CD4-positive, alpha-beta T cell treated with Interleukin-15 for 1 hour (primary cell): ENCODE results near the gene TARDBP.
"Not testable (repeated sequence)": the region's sequence is repeated elsewhere in the genome, so short reads cannot be mapped to it uniquely, and the experiment has no call there.

Experiments used
- DNase-seq: peaks from one replicate; pipeline ENCODE4 v3.0.0-alpha.2; 2020

The TARDBP gene

GRCh38 chr1:11012260-11013159 is at the start of gene TARDBP:
TSS of gene TARDBP (plus strand) at chr1:11012654. CDS start at chr1:11013728, 1,074 bp downstream.
- peak; percentile 88 for DNase-seq

GRCh38 chr1:10965546-10966226 is 46.8 kb upstream of the TARDBP start:
- peak; percentile 70 for DNase-seq

- DNase-seq = no peak
Measured at GRCh38 chr1:10967090-10967489, 45.4 kb upstream of the TARDBP start.

GRCh38 chr1:10968411-10968826 is 44.0 kb upstream of the TARDBP start:
- DNase-seq = no peak

GRCh38 chr1:10969267-10969970 is 43.0 kb upstream of the TARDBP start:
- DNase-seq = no peak

GRCh38 chr1:10969971-10970332 is 42.5 kb upstream of the TARDBP start:
- DNase-seq = no peak

GRCh38 chr1:10973552-10973951 is 38.9 kb upstream of the TARDBP start:
- no peak for DNase-seq

GRCh38 chr1:10973956-10974881 is 38.2 kb upstream of the TARDBP start:
- no peak for DNase-seq

- DNase-seq = no peak
Measured at GRCh38 chr1:10975567-10976326, 36.7 kb upstream of the TARDBP start.

- no peak for DNase-seq
Measured at GRCh38 chr1:10978719-10979118, 33.7 kb upstream of the TARDBP start.

- DNase-seq = no peak
Measured at GRCh38 chr1:10979483-10979920, 33.0 kb upstream of the TARDBP start.

GRCh38 chr1:10980094-10980577 is 32.3 kb upstream of the TARDBP start:
- no peak for DNase-seq

GRCh38 chr1:10980841-10981727 is 31.4 kb upstream of the TARDBP start:
- DNase-seq = no peak

- no peak for DNase-seq
Measured at GRCh38 chr1:10986525-10986890, 25.9 kb upstream of the TARDBP start.

- no peak for DNase-seq
Measured at GRCh38 chr1:10987840-10988417, 24.5 kb upstream of the TARDBP start.

- DNase-seq = no peak
Measured at GRCh38 chr1:10989095-10989494, 23.4 kb upstream of the TARDBP start.

- not testable (repeated sequence) for DNase-seq
Measured at GRCh38 chr1:10989920-10990516, 22.4 kb upstream of the TARDBP start.

GRCh38 chr1:10990828-10991227 is 21.6 kb upstream of the TARDBP start:
- DNase-seq = no peak

GRCh38 chr1:10992004-10992403 is 20.4 kb upstream of the TARDBP start:
- not testable (repeated sequence) for DNase-seq

- DNase-seq = no peak
Measured at GRCh38 chr1:10992864-10993263, 19.6 kb upstream of the TARDBP start.
